Thoracic aorta (tissue), 2 donors: Measurements from ENCODE around the gene CARMIL1. TPM values are rescaled to one million over a fixed set of nuclear protein-coding genes. Genes with fewer than 3 reads are reported as not detected.

Experiments used
- ATAC-seq: fragments of 150-250 bp; one replicate; pipeline ENCODE4 v1.8.0; 2017; ENCODE audit warnings: low read depth; ENCODE audit not compliant: insufficient number of reproducible peaks, low FRiP score
- DNase-seq: peaks from one replicate; pipeline ENCODE4 v3.0.0-alpha.2; 2020; ENCODE audit warnings: low spot score
- H3K27ac ChIP-seq, 2 donors: fragments of 200-600 bp; sonication (generic); 1 replicate in 1 of 2; 2 replicates in 1 of 2; pipeline ENCODE4 v1.5.1; 2016; ENCODE audit warnings: mild to moderate bottlenecking in 2 of 2, moderate library complexity in 2 of 2
- H3K27me3 ChIP-seq: fragments of 200-600 bp; sonication (generic); replicated peaks from 2 replicates; pipeline ENCODE4 v1.6.0; 2016; ENCODE audit warnings: mild to moderate bottlenecking; ENCODE audit not compliant: insufficient read depth
- H3K36me3 ChIP-seq: fragments of 200-600 bp; sonication (generic); one replicate; pipeline ENCODE4 v1.5.1; 2016
- H3K4me1 ChIP-seq, 2 donors: fragments of 200-600 bp; sonication (generic); 1 replicate in 1 of 2; 2 replicates in 1 of 2; pipeline versions ENCODE4 v1.5.1 to v1.6.0; 2016; ENCODE audit warnings: low read depth in 2 of 2, mild to moderate bottlenecking in 1 of 2; ENCODE audit not compliant: control insufficient read depth in 1 of 2
- H3K4me3 ChIP-seq: fragments of 200-600 bp; sonication (generic); 2 replicates; pipeline ENCODE4 v1.5.1; 2016; ENCODE audit warnings: mild to moderate bottlenecking
- H3K9me3 ChIP-seq: fragments of 200-600 bp; sonication (generic); 2 replicates; pipeline ENCODE4 v1.5.1; 2016
- total RNA-seq, 2 donors: library from RNA; depleted of rRNA; stranded (reverse); fragments of >200 nt; gene quantifications; one replicate each; pipeline versions ENCODE4 v1.1.0 to v1.2.3, GENCODE V29; 2016
- TF ChIP-seq, protein P1 (sequence below): fragments of 200-600 bp; sonication (generic); IDR thresholded peaks from one replicate; pipeline ENCODE4 v1.5.1; 2019; ENCODE audit warnings: antibody characterized with exemption

The CARMIL1 gene
- total RNA-seq, 2 donors from 2014 or later: 60.4 to 63.0 TPM

GRCh38 chr6:25452031-25452430 is 172.9 kb downstream of the CARMIL1 start:
- DNase-seq (no peak), ATAC-seq (no peak)
- Histone ChIP-seq H3K36me3 (peaks cover 4% of the 10 kb centered on the region), H3K4me1 (peaks cover 19 to 44% of the 10 kb centered on the region in 2 donors), H3K27me3 (no peaks in the 10 kb centered on the region), H3K27ac (no peak overlapping the region), H3K9me3 (no peaks in the 10 kb centered on the region), H3K4me3 (no peak overlapping the region)
- TF ChIP-seq, protein P1, sequence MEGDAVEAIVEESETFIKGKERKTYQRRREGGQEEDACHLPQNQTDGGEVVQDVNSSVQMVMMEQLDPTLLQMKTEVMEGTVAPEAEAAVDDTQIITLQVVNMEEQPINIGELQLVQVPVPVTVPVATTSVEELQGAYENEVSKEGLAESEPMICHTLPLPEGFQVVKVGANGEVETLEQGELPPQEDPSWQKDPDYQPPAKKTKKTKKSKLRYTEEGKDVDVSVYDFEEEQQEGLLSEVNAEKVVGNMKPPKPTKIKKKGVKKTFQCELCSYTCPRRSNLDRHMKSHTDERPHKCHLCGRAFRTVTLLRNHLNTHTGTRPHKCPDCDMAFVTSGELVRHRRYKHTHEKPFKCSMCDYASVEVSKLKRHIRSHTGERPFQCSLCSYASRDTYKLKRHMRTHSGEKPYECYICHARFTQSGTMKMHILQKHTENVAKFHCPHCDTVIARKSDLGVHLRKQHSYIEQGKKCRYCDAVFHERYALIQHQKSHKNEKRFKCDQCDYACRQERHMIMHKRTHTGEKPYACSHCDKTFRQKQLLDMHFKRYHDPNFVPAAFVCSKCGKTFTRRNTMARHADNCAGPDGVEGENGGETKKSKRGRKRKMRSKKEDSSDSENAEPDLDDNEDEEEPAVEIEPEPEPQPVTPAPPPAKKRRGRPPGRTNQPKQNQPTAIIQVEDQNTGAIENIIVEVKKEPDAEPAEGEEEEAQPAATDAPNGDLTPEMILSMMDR: no peak

GRCh38 chr6:25453288-25453687 is 174.1 kb downstream of the CARMIL1 start:
- H3K9me3 ChIP-seq: no peaks in the 10 kb centered on the region
- TF ChIP-seq, protein P1: no peak
- peaks cover 4% of the 10 kb centered on the region for H3K36me3 ChIP-seq
- H3K27ac ChIP-seq: no peak overlapping the region
- no peaks in the 10 kb centered on the region for H3K27me3 ChIP-seq
- H3K4me1 ChIP-seq: peaks cover 9 to 32% of the 10 kb centered on the region in 2 donors
- ATAC-seq (no peak), DNase-seq (no peak)
- no peak overlapping the region for H3K4me3 ChIP-seq

GRCh38 chr6:25454136-25454535 is 175.0 kb downstream of the CARMIL1 start:
- ATAC-seq: no peak
- Histone ChIP-seq H3K4me3 (no peak overlapping the region), H3K36me3 (peaks cover 4% of the 10 kb centered on the region), H3K27ac (no peak overlapping the region), H3K9me3 (no peaks in the 10 kb centered on the region), H3K27me3 (no peaks in the 10 kb centered on the region), H3K4me1 (peaks cover 9 to 23% of the 10 kb centered on the region in 2 donors)
- TF ChIP-seq, protein P1: no peak
- DNase-seq: no peak

GRCh38 chr6:25456249-25457040 is 177.3 kb downstream of the CARMIL1 start:
- H3K36me3 ChIP-seq: no peaks in the 10 kb centered on the region
- ATAC-seq: no peak
- H3K4me3 ChIP-seq: no peak overlapping the region
- H3K9me3 ChIP-seq: no peaks in the 10 kb centered on the region
- DNase-seq: no peak
- peaks cover 9 to 21% of the 10 kb centered on the region in 2 donors for H3K4me1 ChIP-seq
- TF ChIP-seq, protein P1: no peak
- no peaks in the 10 kb centered on the region for H3K27me3 ChIP-seq
- H3K27ac ChIP-seq: no peak overlapping the region

DNA sequence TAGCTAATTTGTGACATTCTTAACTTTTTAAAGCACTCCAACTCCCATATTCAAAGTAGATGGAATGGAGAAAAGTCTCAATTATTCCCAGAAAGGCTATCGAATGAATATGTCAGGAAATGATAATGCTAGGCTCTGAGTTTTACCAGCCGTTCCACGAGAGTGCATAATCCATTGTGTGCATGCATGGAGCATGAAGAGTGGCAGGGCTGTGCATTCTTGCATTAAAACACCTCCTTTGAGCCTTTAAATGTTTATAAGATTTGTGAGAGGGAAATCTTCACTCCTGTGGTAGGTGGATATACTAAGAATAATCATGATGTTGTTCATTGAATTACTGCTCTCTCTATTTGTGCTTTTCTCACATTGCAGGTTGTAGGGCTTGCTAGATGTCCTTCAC is 178.3 kb downstream of the CARMIL1 start:
- DNase-seq (no peak), ATAC-seq (no peak)
- no peaks in the 10 kb centered on the region for H3K27me3 ChIP-seq
- H3K9me3 ChIP-seq: no peaks in the 10 kb centered on the region
- H3K27ac ChIP-seq: no peak overlapping the region
- H3K4me3 ChIP-seq: no peak overlapping the region
- TF ChIP-seq, protein P1: no peak
- H3K36me3 ChIP-seq: no peaks in the 10 kb centered on the region
- peaks cover 9 to 21% of the 10 kb centered on the region in 2 donors for H3K4me1 ChIP-seq
